Endometrial microvascular endothelial cells (primary cell): ENCODE results near the gene DPP6. TPM values are rescaled to one million over a fixed set of nuclear protein-coding genes. Genes with fewer than 3 reads are reported as not detected.

Source experiments
- in situ Hi-C: cut with HindIII; loops from 2 replicates; pipeline ENCODE4 v1.10.0; 2017; ENCODE audit warnings: low sequenced_read_pairs, low pct_unique_long_range_greater_than_20kb; ENCODE audit errors: inconsistent ontology term
- total RNA-seq: library from RNA; depleted of rRNA; stranded (reverse); fragments of >200 nt; gene quantifications from one replicate; pipeline ENCODE4 v1.2.3, GENCODE V29; 2015; ENCODE audit errors: inconsistent ontology term

Gene DPP6
- total RNA-seq, 1 donor from 2014 or later = not detected

- in situ Hi-C loops = no loop called here
These were observed 791.6 kb downstream of the DPP6 start for GRCh38 chr7:154843670-154844237.

- in situ Hi-C loops = no loop called here
These were observed 792.3 kb downstream of the DPP6 start for GRCh38 chr7:154844499-154844898.

DNA sequence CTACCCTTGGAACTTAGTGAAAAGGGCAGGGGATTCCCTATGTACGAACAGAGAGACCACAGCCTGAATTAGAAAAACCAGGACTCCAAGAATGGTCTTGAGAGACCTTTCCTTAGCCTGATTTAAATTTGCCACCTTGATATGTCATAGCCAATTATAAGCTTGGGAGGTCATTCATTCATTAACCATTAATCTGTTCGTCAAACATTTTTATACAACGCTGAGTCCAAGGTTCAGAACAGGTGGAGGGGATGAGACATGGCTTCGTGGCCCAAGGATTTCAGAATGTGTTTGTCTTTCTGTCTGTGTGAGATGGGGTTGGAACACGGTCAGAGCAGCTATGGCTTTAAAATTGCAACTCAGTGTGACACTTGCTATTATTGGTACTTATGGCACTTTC, 792.8 kb downstream of the DPP6 start:
- in situ Hi-C loops = no loop called here

- in situ Hi-C loops = no loop called here
These were observed 796.3 kb downstream of the DPP6 start for GRCh38 chr7:154848464-154848863.

GRCh38 chr7:154852205-154852604, 800.0 kb downstream of the DPP6 start:
- in situ Hi-C loops = no loop called here

- in situ Hi-C loops = no loop called here
These were observed 801.0 kb downstream of the DPP6 start for GRCh38 chr7:154853063-154853726.

GRCh38 chr7:154853727-154854095, 801.5 kb downstream of the DPP6 start:
- in situ Hi-C loops = no loop called here

DNA sequence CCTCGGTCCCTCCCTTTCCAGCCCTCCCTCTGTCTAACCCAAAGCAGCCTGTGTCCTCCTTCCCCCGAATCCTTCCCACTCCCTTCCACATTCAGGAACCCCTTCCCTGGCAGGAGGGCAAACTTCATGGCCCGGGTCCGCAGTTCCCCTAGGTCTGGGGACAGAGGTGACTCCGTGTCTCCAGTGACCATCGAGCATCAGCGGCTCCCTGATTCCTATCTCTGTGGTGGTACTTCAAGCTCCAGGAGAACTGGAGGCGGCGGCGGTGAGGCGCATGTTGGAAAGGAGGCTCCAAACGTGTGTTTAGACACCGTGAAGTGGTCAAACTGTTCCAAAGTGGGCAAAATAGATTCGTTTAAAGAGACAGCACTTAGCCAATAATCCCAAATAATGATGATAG, 802.6 kb downstream of the DPP6 start:
- in situ Hi-C loops = no loop called here

DNA sequence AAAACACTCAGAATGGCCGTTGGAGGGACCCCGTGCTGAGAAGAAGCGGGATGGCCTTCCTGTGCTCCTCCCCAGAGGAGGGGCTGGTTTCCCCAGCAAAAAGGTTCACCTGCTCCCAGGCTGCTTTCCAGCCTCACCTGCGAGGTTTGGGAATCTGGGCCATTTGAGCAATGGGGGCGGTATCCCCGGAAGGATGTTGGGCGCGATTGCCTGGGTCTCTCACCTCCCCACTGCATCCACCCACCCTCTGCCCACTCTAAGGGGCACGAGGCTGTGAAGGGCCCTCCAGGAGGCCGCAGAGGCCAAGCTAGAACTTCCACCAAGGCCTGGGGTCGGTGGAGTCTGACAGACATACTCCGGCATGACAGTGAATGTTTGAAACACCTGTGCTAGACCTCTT, 803.2 kb downstream of the DPP6 start:
- in situ Hi-C loops = no loop called here

DNA sequence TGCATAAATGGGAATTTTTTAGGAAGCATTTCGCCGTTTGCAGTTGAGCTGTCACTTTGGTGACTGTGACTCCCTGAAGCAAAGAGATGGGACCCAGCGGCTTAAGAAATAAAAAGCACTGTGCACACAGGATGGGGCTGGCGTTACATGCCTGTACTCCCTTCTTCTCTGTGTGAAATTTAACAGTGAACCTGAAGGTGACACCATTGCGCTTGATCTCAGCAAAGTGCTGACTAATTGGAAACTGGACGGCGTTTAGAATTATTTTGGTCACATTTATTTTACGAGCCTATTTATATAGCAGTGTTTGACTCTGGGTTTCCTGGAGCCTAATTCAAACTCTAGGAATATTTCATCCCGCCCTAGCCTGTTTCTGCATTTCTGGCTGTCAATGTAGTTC, 804.5 kb downstream of the DPP6 start:
- in situ Hi-C loops = no loop called here

DNA sequence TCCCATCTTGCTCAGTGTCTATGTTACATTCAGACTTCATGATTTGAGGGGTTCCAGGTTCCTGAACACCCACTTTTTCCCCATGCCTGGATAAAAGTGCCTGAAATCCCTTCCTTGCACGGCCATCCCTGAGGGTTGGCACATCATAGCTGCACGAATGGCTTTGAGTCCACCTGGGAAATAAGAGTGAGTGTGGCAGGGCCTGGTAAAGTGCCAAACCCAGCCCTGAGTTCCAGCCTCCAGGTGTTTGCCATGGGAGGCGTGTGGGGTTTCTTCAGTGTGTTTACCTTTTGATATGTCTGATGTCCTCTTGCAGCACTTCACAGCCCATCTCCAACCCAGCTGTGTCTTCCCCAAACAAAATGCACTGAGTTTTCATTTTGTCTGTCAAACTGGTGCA, 805.0 kb downstream of the DPP6 start:
- in situ Hi-C loops = no loop called here

- in situ Hi-C loops = no loop called here
These were observed 805.8 kb downstream of the DPP6 start for GRCh38 chr7:154857728-154858681.

GRCh38 chr7:154858836-154859537, 806.8 kb downstream of the DPP6 start:
- in situ Hi-C loops = no loop called here

DNA sequence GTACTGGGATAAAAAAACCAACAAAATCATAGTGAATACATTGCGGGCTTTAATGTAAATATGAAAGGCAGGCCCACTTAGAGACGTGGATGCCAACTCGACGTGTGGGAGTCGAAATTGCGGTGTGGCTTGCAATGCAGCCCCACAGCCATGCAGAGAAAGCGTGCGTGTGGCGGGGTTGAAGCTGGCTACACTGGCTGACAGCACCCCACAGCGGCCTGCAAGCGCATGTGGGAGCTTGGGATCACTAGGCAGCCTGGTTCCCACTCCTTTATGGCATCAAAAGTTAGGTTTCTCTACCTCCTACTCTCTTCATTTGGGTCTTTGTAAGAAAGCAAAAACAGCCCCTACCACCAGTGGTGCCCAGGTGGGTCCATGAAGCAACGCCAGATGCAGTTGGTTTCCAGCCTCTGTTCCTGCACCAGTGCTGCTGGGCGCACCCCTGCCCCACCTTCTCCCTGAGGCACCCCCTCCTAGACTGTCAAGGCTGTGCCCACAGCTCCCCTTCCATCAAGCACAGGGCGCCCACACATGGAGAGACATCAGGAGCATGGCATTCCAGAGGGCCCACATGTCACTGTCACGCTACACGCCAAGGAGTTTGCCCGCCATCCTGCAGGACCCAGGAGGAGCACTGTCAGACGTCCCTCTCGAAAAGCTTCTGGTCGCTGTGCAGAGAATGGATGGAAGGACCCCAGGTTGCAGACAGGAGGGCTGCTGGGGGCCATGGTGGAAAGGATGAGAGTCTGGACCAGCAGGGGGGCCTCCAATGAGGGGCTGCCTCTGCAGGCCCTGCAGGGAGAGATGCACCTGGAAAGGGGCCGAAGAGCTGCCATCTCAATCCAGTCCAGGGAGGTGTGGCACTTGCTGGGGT, 807.8 kb downstream of the DPP6 start:
- in situ Hi-C loops = no loop called here

GRCh38 chr7:154860621-154861375, 808.6 kb downstream of the DPP6 start:
- in situ Hi-C loops = no loop called here

GRCh38 chr7:154861589-154861988, 809.4 kb downstream of the DPP6 start:
- in situ Hi-C loops = no loop called here

GRCh38 chr7:154862153-154862791, 810.1 kb downstream of the DPP6 start:
- in situ Hi-C loops = no loop called here
